NT2/D1 (cell line): ENCODE data around the gene TPRKB.

Experiments
- SUZ12 ChIP-seq: IDR thresholded peaks from 2 replicates; pipeline ENCODE4 v1.6.1; 2011; ENCODE audit not compliant: insufficient read length, insufficient read depth; ENCODE audit errors: extremely low read depth
- ZNF274 ChIP-seq: IDR thresholded peaks from 2 replicates; pipeline ENCODE4 v1.6.1; 2011; ENCODE audit warnings: mild to moderate bottlenecking, low read depth, low read length

DNA sequence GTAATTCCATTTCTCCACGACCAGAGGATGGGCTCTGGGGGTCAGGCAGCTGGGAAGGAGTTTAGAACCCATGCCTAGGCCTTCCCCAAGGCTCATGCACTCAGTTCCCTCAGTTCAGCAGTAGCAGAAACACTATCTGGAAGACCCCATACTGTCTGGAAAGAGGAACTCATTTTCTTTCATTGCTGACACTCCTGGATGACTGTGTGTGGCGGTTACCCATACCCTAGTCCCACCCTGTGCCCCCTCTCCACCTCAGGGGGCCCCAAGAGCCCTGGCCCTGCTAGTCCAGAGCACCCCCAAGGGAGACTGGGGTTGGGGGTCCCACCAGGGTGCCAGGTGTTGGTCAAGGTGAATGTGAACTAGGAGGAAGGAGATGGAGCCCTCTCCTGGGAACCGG is 29.5 kb downstream of the TPRKB start:
- no peak for TF ChIP-seq ZNF274
- no peak for TF ChIP-seq SUZ12
